Peyer's patch (tissue), 4 donors: ENCODE measurements around the gene TDRD12.

Experiments
- POLR2A ChIP-seq, 2 donors: fragments of 450-650 bp; IDR thresholded peaks; one replicate each; pipeline ENCODE4 v1.5.1; 2017; ENCODE audit warnings: antibody characterized with exemption in 2 of 2, mild to moderate bottlenecking in 2 of 2, moderate library complexity in 2 of 2
- TF ChIP-seq, protein P1 (sequence below), 6 experiments: fragments of 450-650 bp in 4 of 6; fragments of 200-600 bp in 2 of 6; sonication (generic) in 1 of 6; IDR thresholded peaks; one replicate each; pipeline ENCODE4 v1.5.1; 2017 to 2019; ENCODE audit warnings: antibody characterized with exemption in 6 of 6, mild to moderate bottlenecking in 3 of 6, moderate library complexity in 1 of 6

DNA sequence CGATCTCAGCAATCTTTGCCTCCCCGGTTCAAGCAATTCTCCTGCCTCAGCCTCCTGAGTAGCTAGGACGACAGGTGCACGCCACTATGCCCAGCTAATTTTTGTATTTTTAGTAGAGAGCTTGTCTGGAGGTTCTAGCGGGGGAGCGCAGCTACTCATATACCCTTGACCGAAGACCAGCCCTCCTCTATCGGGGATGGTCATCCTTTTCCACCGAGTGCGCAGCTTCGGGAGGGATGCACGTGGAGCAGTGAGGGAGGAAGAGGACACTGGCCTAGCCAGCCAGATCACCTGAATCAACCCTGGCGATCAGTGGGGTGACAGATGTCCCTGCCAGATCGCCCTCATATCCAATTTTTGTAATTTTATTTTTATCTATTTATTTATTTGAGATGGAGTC, 143.2 kb downstream of the TDRD12 start:
- TF ChIP-seq, protein P1, sequence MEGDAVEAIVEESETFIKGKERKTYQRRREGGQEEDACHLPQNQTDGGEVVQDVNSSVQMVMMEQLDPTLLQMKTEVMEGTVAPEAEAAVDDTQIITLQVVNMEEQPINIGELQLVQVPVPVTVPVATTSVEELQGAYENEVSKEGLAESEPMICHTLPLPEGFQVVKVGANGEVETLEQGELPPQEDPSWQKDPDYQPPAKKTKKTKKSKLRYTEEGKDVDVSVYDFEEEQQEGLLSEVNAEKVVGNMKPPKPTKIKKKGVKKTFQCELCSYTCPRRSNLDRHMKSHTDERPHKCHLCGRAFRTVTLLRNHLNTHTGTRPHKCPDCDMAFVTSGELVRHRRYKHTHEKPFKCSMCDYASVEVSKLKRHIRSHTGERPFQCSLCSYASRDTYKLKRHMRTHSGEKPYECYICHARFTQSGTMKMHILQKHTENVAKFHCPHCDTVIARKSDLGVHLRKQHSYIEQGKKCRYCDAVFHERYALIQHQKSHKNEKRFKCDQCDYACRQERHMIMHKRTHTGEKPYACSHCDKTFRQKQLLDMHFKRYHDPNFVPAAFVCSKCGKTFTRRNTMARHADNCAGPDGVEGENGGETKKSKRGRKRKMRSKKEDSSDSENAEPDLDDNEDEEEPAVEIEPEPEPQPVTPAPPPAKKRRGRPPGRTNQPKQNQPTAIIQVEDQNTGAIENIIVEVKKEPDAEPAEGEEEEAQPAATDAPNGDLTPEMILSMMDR (IDR thresholded peaks at IDR 0.05), result no peak
- no peak for TF ChIP-seq POLR2A (IDR thresholded peaks at IDR 0.05)
